Activated CD8-positive, alpha-beta memory T cell treated with anti-CD3 and anti-CD28 coated beads, Interleukin-2, amount 50 U/mL, for 24 hours (primary cell): ENCODE results near the gene TXNDC5.
"Not testable (repeated sequence)": the region's sequence is repeated elsewhere in the genome, so short reads cannot be mapped to it uniquely, and the experiment has no call there.

Source experiments
- DNase-seq: peaks from one replicate; pipeline ENCODE4 v3.0.0-alpha.2; 2020; ENCODE audit errors: extremely low read depth

TXNDC5 gene

GRCh38 chr6:7914311-7914710 lies 3.7 kb upstream of the TXNDC5 start:
- DNase-seq: no peak

- DNase-seq: no peak
Measured at GRCh38 chr6:7912736-7913517, 2.3 kb upstream of the TXNDC5 start.

- no peak for DNase-seq
Measured at GRCh38 chr6:7912024-7912423, 1.4 kb upstream of the TXNDC5 start.

GRCh38 chr6:7911345-7911725 lies 747 bp upstream of the TXNDC5 start:
- DNase-seq: no peak

- DNase-seq: no peak
Measured at GRCh38 chr6:7910298-7910653, 312 bp downstream of the TXNDC5 start.

- no peak for DNase-seq
Measured at GRCh38 chr6:7909323-7910276, 988 bp downstream of the TXNDC5 start.

GRCh38 chr6:7907159-7907558 lies 3.4 kb downstream of the TXNDC5 start:
- no peak for DNase-seq

- DNase-seq: no peak
Measured at GRCh38 chr6:7906741-7907140, 3.8 kb downstream of the TXNDC5 start.

- DNase-seq: no peak
Measured at GRCh38 chr6:7905416-7905815, 5.2 kb downstream of the TXNDC5 start.

GRCh38 chr6:7904654-7905319 lies 5.8 kb downstream of the TXNDC5 start:
- no peak for DNase-seq

- no peak for DNase-seq
Measured at GRCh38 chr6:7903673-7904072, 6.9 kb downstream of the TXNDC5 start.

- DNase-seq: no peak
Measured at GRCh38 chr6:7902867-7903266, 7.7 kb downstream of the TXNDC5 start.

GRCh38 chr6:7902221-7902620 lies 8.4 kb downstream of the TXNDC5 start:
- no peak for DNase-seq

- no peak for DNase-seq
Measured at GRCh38 chr6:7901780-7902179, 8.8 kb downstream of the TXNDC5 start.

- no peak for DNase-seq
Measured at GRCh38 chr6:7901056-7901455, 9.5 kb downstream of the TXNDC5 start.

- DNase-seq: no peak
Measured at GRCh38 chr6:7900621-7901020, 10.0 kb downstream of the TXNDC5 start.

- DNase-seq: no peak
Measured at GRCh38 chr6:7899889-7900213, 10.7 kb downstream of the TXNDC5 start.

- no peak for DNase-seq
Measured at GRCh38 chr6:7899101-7899888, 11.3 kb downstream of the TXNDC5 start.

GRCh38 chr6:7898193-7898586 lies 12.4 kb downstream of the TXNDC5 start:
- DNase-seq: not testable (repeated sequence)

GRCh38 chr6:7897461-7898192 lies 13.0 kb downstream of the TXNDC5 start:
- no peak for DNase-seq

GRCh38 chr6:7896465-7896987 lies 14.1 kb downstream of the TXNDC5 start:
- DNase-seq: no peak
